IMR-90 (cell line): ENCODE results near the gene HNRNPA1L2. TPM values are rescaled to one million over a fixed set of nuclear protein-coding genes. Genes with fewer than 3 reads are reported as not detected.
"Not testable (repeated sequence)": the region's sequence is repeated elsewhere in the genome, so short reads cannot be mapped to it uniquely, and the experiment has no call there.

Experiments used
- ATAC-seq: fragments of 200-7000 bp; cut with Tn5 transposase; 2 replicates; pipeline ENCODE4 v1.9.1; 2020; ENCODE audit warnings: low read depth, mild to moderate bottlenecking, moderate library complexity
- BruUV-seq: library from RNA; stranded (reverse); fragments of 400-500 nt; replicated peaks from 2 replicates; lab custom pipeline; 2021; lab: Mats Ljungman, UMichigan
- CTCF ChIA-PET: fragments of 300-600 bp; formaldehyde crosslinking; extraction: SDS; loops from one replicate; lab custom pipeline; 2021; ENCODE audit warnings: antibody characterized with exemption; lab: Yijun Ruan, JAX
- POLR2A ChIA-PET: fragments of 300-600 bp; sonication (Branson Sonifier 250); formaldehyde crosslinking; loops from one replicate; lab custom pipeline; 2022; ENCODE audit warnings: antibody characterized with exemption; ENCODE audit not compliant: unreplicated experiment; lab: Charles Lee
- DNase-seq: peaks from one replicate; pipeline ENCODE4 v3.0.0; 2013
- H2AFZ ChIP-seq: replicated peaks from 2 replicates; pipeline ENCODE3; 2013; ENCODE audit warnings: low read length, mild to moderate bottlenecking; ENCODE audit not compliant: poor library complexity
- H2AK5ac ChIP-seq: 2 replicates; pipeline ENCODE4 v1.6.1; 2013; ENCODE audit warnings: low read depth, low read length, inconsistent platforms
- H2AK9ac ChIP-seq: replicated peaks from 2 replicates; pipeline ENCODE3; 2013; ENCODE audit warnings: mild to moderate bottlenecking, low read depth, low read length, moderate library complexity; ENCODE audit not compliant: poor library complexity
- H2BK120ac ChIP-seq: 2 replicates; pipeline ENCODE4 v1.6.1; 2013; ENCODE audit warnings: low read depth, low read length, inconsistent platforms
- H2BK15ac ChIP-seq: 3 replicates; pipeline ENCODE4 v1.6.1; 2013; ENCODE audit warnings: low read depth, low read length, inconsistent platforms
- H2BK20ac ChIP-seq: 2 replicates; pipeline ENCODE4 v1.6.1; 2013; ENCODE audit warnings: low read depth, mild to moderate bottlenecking, inconsistent platforms, low read length, moderate library complexity
- H2BK5ac ChIP-seq: 2 replicates; pipeline ENCODE4 v1.6.1; 2013; ENCODE audit warnings: mild to moderate bottlenecking, low read depth, low read length, inconsistent platforms; ENCODE audit not compliant: poor library complexity, severe bottlenecking
- H3K14ac ChIP-seq: replicated peaks from 2 replicates; pipeline ENCODE4 v1.6.1; 2013; ENCODE audit warnings: low read depth, low read length, inconsistent platforms
- H3K18ac ChIP-seq: 2 replicates; pipeline ENCODE4 v1.6.1; 2013; ENCODE audit warnings: low read depth, low read length, control low read depth
- H3K23ac ChIP-seq: 2 replicates; pipeline ENCODE4 v1.6.1; 2013; ENCODE audit warnings: low read depth, low read length, inconsistent platforms
- H3K27ac ChIP-seq: 2 replicates; pipeline ENCODE4 v1.5.1; 2013; ENCODE audit warnings: mild to moderate bottlenecking, control low read depth, low read length; ENCODE audit not compliant: insufficient read depth
- H3K27me3 ChIP-seq: 2 replicates; pipeline ENCODE4 v1.6.1; 2013; ENCODE audit warnings: low read length; ENCODE audit not compliant: control insufficient read depth, insufficient read depth
- H3K36me3 ChIP-seq: 2 replicates; pipeline ENCODE4 v1.6.1; 2013; ENCODE audit warnings: low read length, mixed read lengths; ENCODE audit not compliant: control insufficient read depth, insufficient read depth
- H3K4ac ChIP-seq: 2 replicates; pipeline ENCODE4 v1.6.1; 2013; ENCODE audit warnings: low read depth, low read length, inconsistent platforms
- H3K4me1 ChIP-seq: 2 replicates; pipeline ENCODE4 v1.6.1; 2013; ENCODE audit warnings: low read length, mixed read lengths; ENCODE audit not compliant: control insufficient read depth, insufficient read depth
- H3K4me2 ChIP-seq: 2 replicates; pipeline ENCODE4 v1.6.1; 2013; ENCODE audit warnings: low read depth, mild to moderate bottlenecking, control low read depth, low read length, moderate library complexity
- H3K4me3 ChIP-seq: 2 replicates; pipeline ENCODE4 v1.5.1; 2013; ENCODE audit warnings: low read depth, mild to moderate bottlenecking, control low read depth, low read length, moderate library complexity; ENCODE audit not compliant: insufficient read depth
- H3K56ac ChIP-seq: 2 replicates; pipeline ENCODE4 v1.6.1; 2013; ENCODE audit warnings: low read length, inconsistent platforms; ENCODE audit not compliant: insufficient read depth; ENCODE audit errors: extremely low read depth
- H3K79me1 ChIP-seq, 2 experiments: 2 replicates each; pipeline ENCODE4 v1.6.1; 2013; ENCODE audit warnings: low read length in 2 of 2, inconsistent platforms in 1 of 2, low read depth in 1 of 2
- H3K9ac ChIP-seq: 2 replicates; pipeline ENCODE4 v1.6.1; 2013; ENCODE audit warnings: low read depth, low read length, control low read depth
- H3K9me1 ChIP-seq: 2 replicates; pipeline ENCODE4 v1.6.1; 2013; ENCODE audit warnings: low read length, inconsistent platforms; ENCODE audit not compliant: insufficient read depth
- H3K9me3 ChIP-seq: 2 replicates; pipeline ENCODE4 v1.6.1; 2013; ENCODE audit warnings: low read length; ENCODE audit not compliant: control insufficient read depth, insufficient read depth
- H4K20me1 ChIP-seq: 2 replicates; pipeline ENCODE4 v1.6.1; 2013; ENCODE audit warnings: low read length, inconsistent platforms; ENCODE audit not compliant: insufficient read depth
- H4K5ac ChIP-seq: 2 replicates; pipeline ENCODE4 v1.6.1; 2013; ENCODE audit warnings: mild to moderate bottlenecking, low read depth, low read length, control low read depth
- H4K8ac ChIP-seq, 2 experiments: 2 replicates each; pipeline ENCODE4 v1.6.1; 2013; ENCODE audit warnings: low read depth in 2 of 2, low read length in 2 of 2, control low read depth in 1 of 2, inconsistent platforms in 1 of 2
- H4K91ac ChIP-seq: 2 replicates; pipeline ENCODE4 v1.6.1; 2013; ENCODE audit warnings: low read depth, low read length, inconsistent platforms; ENCODE audit not compliant: insufficient read depth
- WGBS, 2 experiments: methylation state at CpG; one replicate each; pipeline versions ENCODE4 v1.1.5 to v1.1.7; 2013; ENCODE audit warnings: missing lambda C conversion rate in 2 of 2; ENCODE audit not compliant: insufficient read length in 1 of 2; ENCODE audit errors: extremely low coverage in 2 of 2; 5-methylcytosine and 5-hydroxymethylcytosine counted together
- dilution Hi-C: fragments of 300-500 bp; cut with HindIII; formaldehyde crosslinking; loops from one replicate; pipeline ENCODE4 v1.14.3; 2018; ENCODE audit warnings: low sequenced_read_pairs; ENCODE audit not compliant: unreplicated experiment
- in situ Hi-C: fragments of 300-500 bp; cut with MboI; formaldehyde crosslinking; loops from 3 replicates; pipeline ENCODE4 v1.14.3; 2019; ENCODE audit warnings: low sequenced_read_pairs, inconsistent platforms, mixed read lengths
- intact Hi-C: fragments of 100-400 bp; cut with micrococcal nuclease; formaldehyde crosslinking; loops from 2 replicates; pipeline ENCODE4 v1.10.0; 2022
- polyA plus RNA-seq, 3 experiments: library from polyadenylated mRNA; depleted of rRNA; stranded (reverse); fragments of >200 nt; gene quantifications; 2 replicates each; pipeline ENCODE4 v1.2.3, GENCODE V29; 2012; ENCODE audit warnings: low replicate concordance in 1 of 3
- total RNA-seq: library from RNA; depleted of rRNA; stranded (reverse); fragments of >200 nt; gene quantifications from 2 replicates; pipeline ENCODE4 v1.2.3, GENCODE V29; 2012

HNRNPA1L2 gene
- total and polyA plus RNA-seq, 2 of the 4 experiments (the other 2 are of a cell fraction) = 3.4 to 9.3 TPM

- H3K36me3 ChIP-seq, H2AFZ ChIP-seq, H3K14ac ChIP-seq, H2BK15ac ChIP-seq, H4K20me1 ChIP-seq, H3K9me1 ChIP-seq, H2BK20ac ChIP-seq, POLR2A ChIA-PET, in situ Hi-C loops, intact Hi-C loops, dilution Hi-C loops, H3K18ac ChIP-seq, H3K27me3 ChIP-seq, H3K4me3 ChIP-seq, H2BK5ac ChIP-seq, H3K4me1 ChIP-seq, DNase-seq, H2AK9ac ChIP-seq, H3K9ac ChIP-seq, H2AK5ac ChIP-seq, H3K56ac ChIP-seq, H3K9me3 ChIP-seq, H3K4me2 ChIP-seq, H4K5ac ChIP-seq, H4K8ac ChIP-seq, H3K23ac ChIP-seq, H3K4ac ChIP-seq, H3K27ac ChIP-seq, H3K79me1 ChIP-seq, BruUV-seq, ATAC-seq, CTCF ChIA-PET, H4K91ac ChIP-seq, H2BK120ac ChIP-seq: not testable (repeated sequence)
- WGBS, 2 experiments = no CpG with 5 or more reads among the region's 3 CpGs
Observed at GRCh38 chr13:52593175-52593574, 49.1 kb upstream of the HNRNPA1L2 start.

DNA sequence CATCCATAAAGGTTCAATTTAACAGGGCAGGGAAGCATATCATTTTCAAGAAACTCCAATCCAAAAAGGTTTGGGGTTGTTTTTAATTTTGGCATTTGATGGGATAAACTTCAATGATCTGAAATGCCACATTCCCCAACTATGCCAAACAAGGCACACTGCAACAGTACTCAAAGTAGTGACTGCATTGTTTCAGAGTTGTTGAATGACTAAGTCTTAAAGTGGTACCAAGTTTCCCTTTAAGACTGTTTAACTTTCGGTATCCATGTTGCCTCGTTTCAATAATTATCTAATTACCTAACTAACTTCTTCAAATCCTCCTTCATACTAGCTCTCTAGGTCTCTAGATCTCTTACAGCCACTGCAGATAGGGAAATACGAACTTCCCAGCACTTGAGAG is 48.4 kb upstream of the HNRNPA1L2 start:
- H3K4me1 ChIP-seq, H3K36me3 ChIP-seq, in situ Hi-C loops, H3K27ac ChIP-seq, H2AK9ac ChIP-seq, CTCF ChIA-PET, H4K20me1 ChIP-seq, DNase-seq, BruUV-seq, H3K4me3 ChIP-seq, H2AK5ac ChIP-seq, H2BK20ac ChIP-seq, H2BK5ac ChIP-seq, H3K27me3 ChIP-seq, dilution Hi-C loops, H3K56ac ChIP-seq, H3K18ac ChIP-seq, POLR2A ChIA-PET, H2BK120ac ChIP-seq, H3K4ac ChIP-seq, H3K4me2 ChIP-seq, H3K79me1 ChIP-seq, H4K8ac ChIP-seq, intact Hi-C loops, H3K9me3 ChIP-seq, ATAC-seq, H2AFZ ChIP-seq, H3K23ac ChIP-seq, H4K91ac ChIP-seq, H3K14ac ChIP-seq, H4K5ac ChIP-seq, H3K9ac ChIP-seq, H3K9me1 ChIP-seq, H2BK15ac ChIP-seq: not testable (repeated sequence)
- WGBS, 2 experiments = no CpG with 5 or more reads among the region's 3 CpGs
